Measurements from ENCODE around the gene PDS5B.
"Not testable (repeated sequence)": the region's sequence is repeated elsewhere in the genome, so short reads cannot be mapped to it uniquely, and the experiment has no call there.

PDS5B gene

GRCh38 chr13:32821149-32821688 lies 235.0 kb downstream of the PDS5B start:
- no peak for FAIRE-seq

DNA sequence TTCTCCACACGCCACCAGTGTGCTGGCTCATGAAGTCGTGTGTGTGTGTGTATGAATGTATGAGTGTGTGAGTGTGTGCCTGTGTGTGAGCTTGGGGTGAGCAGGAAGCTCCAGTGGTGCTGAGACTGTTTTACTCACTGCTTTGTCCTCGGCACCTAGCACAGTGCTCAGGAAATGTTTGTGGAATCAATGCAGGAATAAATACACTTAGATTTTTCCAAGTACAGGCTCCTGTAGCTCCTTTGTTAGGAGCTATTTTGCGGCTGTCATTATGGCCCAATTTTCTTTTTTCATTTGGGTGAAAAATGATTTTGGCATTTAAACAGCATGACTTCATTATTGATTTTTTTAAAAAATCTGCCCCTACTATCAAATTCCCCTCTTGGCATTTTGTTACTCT lies 236.5 kb downstream of the PDS5B start:
- FAIRE-seq, result no peak

DNA sequence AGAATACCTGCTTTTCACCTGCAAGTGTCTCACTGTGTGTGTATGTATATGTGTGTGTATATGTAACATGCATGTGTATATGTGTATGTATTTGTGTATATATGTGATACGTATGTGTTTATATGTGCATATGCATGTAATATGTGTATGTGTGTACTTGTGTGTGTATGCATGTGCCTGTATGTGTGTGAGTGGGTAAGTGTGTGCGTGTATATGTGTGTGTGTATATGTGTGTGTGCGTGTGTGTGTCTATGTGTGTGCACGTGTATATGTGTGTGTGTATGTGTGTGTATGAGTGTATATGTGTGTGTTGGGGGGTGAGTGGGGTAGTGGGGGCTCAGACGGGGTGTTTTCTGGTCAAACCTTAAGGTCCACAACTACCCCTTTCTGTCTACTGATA lies 237.3 kb downstream of the PDS5B start:
- FAIRE-seq, result no peak

- FAIRE-seq, result no peak
These were observed 237.8 kb downstream of the PDS5B start for GRCh38 chr13:32824061-32824460.

DNA sequence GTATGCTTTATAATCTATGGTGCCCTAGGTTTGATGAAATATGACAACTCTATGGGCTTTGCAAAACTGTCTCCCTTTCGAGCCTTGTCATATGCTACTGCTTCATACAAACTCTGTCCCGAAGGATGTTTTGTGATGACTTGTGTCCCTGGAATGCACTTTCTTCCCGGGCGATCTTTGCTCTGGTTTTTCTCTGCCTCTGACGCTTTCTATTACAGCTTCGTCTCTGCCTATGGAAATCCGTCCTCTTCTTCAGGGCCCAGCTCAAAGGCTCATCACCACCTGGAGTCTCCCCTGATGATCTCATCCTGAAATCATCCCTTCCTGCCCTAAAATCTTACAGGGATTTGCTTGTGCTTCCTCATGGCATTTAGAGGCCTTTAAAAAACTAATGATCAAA lies 238.4 kb downstream of the PDS5B start:
- no peak for FAIRE-seq

DNA sequence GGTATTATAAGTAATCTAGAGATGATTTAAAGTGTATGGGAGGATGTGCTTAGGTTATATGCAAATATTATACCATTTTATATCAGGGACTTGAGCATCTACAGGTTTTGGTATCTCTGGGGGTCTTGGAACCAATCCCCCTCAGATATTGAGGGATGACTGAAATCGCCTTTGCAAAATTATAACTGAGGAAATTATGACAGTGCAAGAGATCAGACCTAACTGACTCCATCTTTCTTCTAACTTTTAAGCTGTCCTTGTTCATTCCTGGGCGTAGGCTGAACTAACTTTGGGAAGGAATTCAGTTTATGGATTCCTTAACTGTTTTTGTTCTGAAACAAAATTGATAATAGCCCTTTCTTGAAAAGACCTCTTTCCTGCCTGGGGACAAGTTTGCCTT lies 239.2 kb downstream of the PDS5B start:
- no peak for FAIRE-seq

DNA sequence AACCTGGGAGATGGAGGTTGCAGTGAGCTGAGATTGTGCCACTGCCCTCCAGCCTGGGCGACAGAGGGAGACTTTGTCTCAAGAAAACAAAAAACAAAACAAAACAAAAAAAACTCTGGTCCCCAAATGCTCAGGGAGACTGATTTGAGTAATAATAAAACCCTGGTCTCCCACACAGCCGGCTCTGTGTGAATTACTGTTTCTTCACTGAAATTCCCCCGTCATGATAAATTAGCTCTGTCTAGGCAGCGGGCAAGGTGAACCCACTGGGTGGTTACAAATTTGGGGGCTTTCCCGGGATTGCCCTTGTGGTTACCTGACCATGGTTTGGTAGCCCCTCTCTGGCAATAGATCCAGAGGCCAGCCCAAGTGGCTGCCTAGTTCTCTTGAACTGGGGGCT lies 240.1 kb downstream of the PDS5B start:
- FAIRE-seq, result not testable (repeated sequence)

Measured in TTC549 (cell line).